IPS DF 6.9 (cell line): Measurements from ENCODE around the gene ABLIM1.

Experiments
- DNase-seq: peaks from one replicate; pipeline ENCODE4 v3.0.0-alpha.2; 2013; ENCODE audit warnings: low read depth, low spot score
- H3K27ac ChIP-seq: one replicate; pipeline ENCODE4 v1.5.1; 2013; ENCODE audit warnings: low read length, control low read depth
- H3K27me3 ChIP-seq: 2 replicates; pipeline ENCODE4 v1.6.1; 2013; ENCODE audit warnings: mild to moderate bottlenecking, low read length; ENCODE audit not compliant: control insufficient read depth, insufficient read depth
- H3K36me3 ChIP-seq: 2 replicates; pipeline ENCODE4 v1.6.1; 2013; ENCODE audit warnings: low read length; ENCODE audit not compliant: control insufficient read depth, insufficient read depth
- H3K4me1 ChIP-seq: 2 replicates; pipeline ENCODE4 v1.6.1; 2013; ENCODE audit warnings: low read length; ENCODE audit not compliant: control insufficient read depth, insufficient read depth
- H3K4me3 ChIP-seq: 2 replicates; pipeline ENCODE4 v1.5.1; 2013; ENCODE audit warnings: mild to moderate bottlenecking, low read length
- H3K9me3 ChIP-seq: 2 replicates; pipeline ENCODE4 v1.6.1; 2013; ENCODE audit warnings: low read length, inconsistent platforms; ENCODE audit not compliant: control insufficient read depth, insufficient read depth
- WGBS: extraction: QIAGEN DNeasy Blood & Tissue Kit; methylation state at CpG from one replicate; pipeline ENCODE4 v1.1.7; 2013; ENCODE audit warnings: mixed read lengths, missing lambda C conversion rate; ENCODE audit not compliant: insufficient read length, insufficient coverage; 5-methylcytosine and 5-hydroxymethylcytosine counted together

The ABLIM1 gene

DNA sequence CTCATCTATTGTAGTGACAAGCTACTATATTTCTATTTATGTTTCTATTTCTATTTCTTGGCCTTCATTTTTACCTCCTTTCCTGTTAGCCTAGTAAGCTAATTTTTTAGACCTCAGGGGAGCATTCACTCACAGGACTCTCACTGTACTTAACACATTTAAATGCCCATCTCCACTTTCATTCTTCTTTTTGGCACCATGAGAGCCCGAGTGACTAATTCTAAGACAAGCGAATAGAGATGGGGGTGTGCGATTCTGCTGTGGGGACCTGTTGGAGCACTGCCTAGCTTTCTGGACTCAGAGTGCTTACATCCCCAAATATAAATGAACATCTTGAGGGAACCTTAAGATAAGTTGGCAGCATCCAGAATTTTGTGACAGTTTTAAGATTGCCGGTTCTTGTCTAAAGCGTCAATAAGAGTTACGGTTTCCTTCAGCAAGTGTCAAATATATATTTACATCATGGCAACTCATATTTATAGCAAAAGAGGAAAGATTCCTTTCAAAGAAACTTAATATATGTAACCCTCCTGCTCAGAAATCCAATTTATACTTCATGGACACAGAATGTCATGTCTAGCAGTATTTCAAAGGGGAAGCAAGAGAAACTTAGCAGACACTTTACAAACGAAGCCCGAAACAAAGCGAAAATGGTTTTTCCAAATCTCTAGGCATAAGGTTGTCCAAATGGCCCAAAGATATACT is 199.7 kb downstream of the ABLIM1 start:
- Histone ChIP-seq H3K4me1 (no peaks in the 10 kb centered on the region), H3K4me3 (no peak overlapping the region), H3K27me3 (no peaks in the 10 kb centered on the region), H3K9me3 (no peaks in the 10 kb centered on the region), H3K36me3 (no peaks in the 10 kb centered on the region), H3K27ac (no peak overlapping the region)
- DNase-seq = no peak
- WGBS = no CpG with 5 or more reads among the region's 9 CpGs

DNA sequence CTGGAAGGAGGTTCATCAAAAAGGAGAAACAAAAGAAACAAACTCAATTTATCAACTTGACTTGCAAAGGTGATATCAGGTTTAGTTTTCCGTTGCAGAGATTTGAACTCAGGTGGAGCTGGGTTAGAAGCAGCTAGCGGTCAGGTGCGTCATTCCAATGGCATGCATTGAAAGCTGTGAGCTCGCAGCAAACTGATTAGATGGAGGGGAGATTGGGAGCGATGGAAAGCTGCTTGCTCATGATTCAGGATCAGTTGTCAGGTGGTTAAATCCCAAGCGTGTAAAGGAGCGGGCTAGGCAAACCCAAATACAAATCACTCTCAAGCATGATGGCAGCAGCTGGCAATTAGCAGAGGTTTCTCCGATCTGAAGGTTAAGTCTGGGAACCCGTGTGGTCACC is 204.5 kb downstream of the ABLIM1 start:
- H3K36me3 ChIP-seq = no peaks in the 10 kb centered on the region
- no peak overlapping the region for H3K27ac ChIP-seq
- no peaks in the 10 kb centered on the region for H3K27me3 ChIP-seq
- H3K4me1 ChIP-seq = 0 out of 2 replicates have a peak, but pooled peaks cover 1% of the 10 kb centered on the region
- WGBS = no CpG with 5 or more reads among the region's 9 CpGs
- H3K4me3 ChIP-seq = no peak overlapping the region
- no peak for DNase-seq
- no peaks in the 10 kb centered on the region for H3K9me3 ChIP-seq

DNA sequence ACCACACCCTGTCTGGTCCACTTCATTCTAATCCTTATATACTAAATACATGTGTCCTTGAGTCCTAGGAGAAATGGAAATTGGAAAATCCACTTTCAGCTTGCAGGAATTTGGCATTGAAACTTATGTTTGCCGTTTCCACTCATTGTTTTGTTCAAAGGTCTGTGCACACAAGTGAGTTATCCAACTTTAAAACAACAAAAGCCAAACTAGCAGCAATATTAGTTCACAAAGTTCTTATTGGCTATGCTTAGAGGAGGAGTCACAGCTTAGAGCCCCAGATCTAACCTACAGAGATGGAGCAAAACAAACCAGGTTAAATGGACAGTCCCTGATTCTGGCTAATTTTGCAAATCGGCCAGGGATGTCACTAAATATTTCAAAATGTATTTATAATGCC is 209.2 kb downstream of the ABLIM1 start:
- Histone ChIP-seq H3K4me1 (0 out of 2 replicates have a peak, but pooled peaks cover 1% of the 10 kb centered on the region), H3K36me3 (no peaks in the 10 kb centered on the region), H3K4me3 (no peak overlapping the region), H3K9me3 (no peaks in the 10 kb centered on the region), H3K27me3 (no peaks in the 10 kb centered on the region), H3K27ac (no peak overlapping the region)
- no CpG with 5 or more reads among the region's 2 CpGs for WGBS
- no peak for DNase-seq

DNA sequence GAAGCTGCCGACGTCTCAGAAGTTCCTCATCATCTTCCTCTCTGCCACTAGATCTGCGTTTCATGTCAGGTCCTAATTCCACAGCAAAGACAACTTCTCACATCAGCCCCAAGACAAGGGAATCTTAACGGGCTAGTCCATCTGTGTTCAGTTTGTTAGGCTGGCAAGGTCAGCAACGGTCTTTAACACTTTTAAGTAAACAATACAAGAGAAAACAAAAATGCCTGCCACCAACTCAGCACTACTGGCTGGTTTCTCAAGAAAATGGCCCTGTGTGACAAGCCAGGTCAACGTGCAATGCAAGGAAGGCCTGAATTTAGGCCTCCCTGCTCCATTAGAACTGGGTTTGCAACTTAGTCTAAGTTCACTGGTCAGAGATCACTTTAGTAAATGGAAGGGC is 212.7 kb downstream of the ABLIM1 start:
- DNase-seq = no peak
- Histone ChIP-seq H3K27me3 (no peaks in the 10 kb centered on the region), H3K36me3 (no peaks in the 10 kb centered on the region; the same call in 1 of the 2 replicates), H3K27ac (no peak overlapping the region), H3K4me3 (no peak overlapping the region), H3K4me1 (no peaks in the 10 kb centered on the region), H3K9me3 (no peaks in the 10 kb centered on the region)
- WGBS = no CpG with 5 or more reads among the region's 6 CpGs

DNA sequence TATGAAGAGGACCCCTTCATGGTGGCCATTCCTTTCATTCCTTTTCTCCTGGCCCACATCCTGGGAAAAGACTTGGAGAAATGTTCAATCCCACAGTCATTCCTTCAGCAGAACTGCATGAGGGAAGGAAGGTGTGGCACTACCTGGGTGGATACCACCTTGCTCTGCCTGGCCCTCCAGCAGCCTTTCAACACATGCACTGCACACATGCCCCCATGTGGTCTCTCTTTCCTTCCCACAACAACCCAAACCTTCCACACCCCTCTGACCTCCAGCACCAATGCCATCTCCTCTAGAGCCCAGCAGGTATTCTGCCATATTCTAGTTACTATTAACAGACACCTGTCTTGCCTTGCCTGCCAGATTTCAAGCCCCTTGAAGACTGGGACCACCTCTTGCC is 213.3 kb downstream of the ABLIM1 start:
- H3K4me3 ChIP-seq = no peak overlapping the region
- H3K4me1 ChIP-seq = no peaks in the 10 kb centered on the region
- H3K9me3 ChIP-seq = no peaks in the 10 kb centered on the region
- no peaks in the 10 kb centered on the region; the same call in 1 of the 2 replicates for H3K36me3 ChIP-seq
- H3K27ac ChIP-seq = no peak overlapping the region
- H3K27me3 ChIP-seq = no peaks in the 10 kb centered on the region
- no peak for DNase-seq

DNA sequence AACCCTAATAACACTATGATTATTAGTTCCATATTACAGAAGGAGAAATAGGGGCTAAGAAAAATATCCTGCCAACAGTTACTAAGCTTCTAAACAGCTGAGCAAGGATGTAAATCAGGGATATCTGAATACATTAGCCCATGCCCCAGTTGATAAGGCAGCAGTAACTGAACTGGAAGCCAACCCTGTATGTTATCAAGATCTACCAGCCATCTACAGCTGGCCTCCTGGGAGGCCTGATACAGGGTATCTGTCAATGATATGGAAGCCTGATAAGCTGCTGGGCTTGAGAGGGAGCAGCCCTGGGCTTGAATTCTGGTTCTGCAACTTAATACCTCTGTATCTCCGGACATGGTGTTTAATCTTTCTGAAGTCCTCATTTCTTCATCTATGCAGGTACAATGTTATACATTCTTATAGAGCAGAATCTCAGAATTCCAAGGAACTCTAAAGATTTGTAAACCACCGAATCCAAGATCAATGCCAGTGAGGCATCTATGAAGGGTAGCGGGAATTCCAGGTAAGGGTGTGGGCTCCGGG is 215.9 kb downstream of the ABLIM1 start:
- H3K4me1 ChIP-seq = no peaks in the 10 kb centered on the region
- H3K36me3 ChIP-seq = no peaks in the 10 kb centered on the region; the same call in 1 of the 2 replicates
- H3K9me3 ChIP-seq = no peaks in the 10 kb centered on the region
- DNase-seq = no peak
- no peak overlapping the region for H3K27ac ChIP-seq
- H3K4me3 ChIP-seq = no peak overlapping the region
- no peaks in the 10 kb centered on the region for H3K27me3 ChIP-seq
- WGBS = no CpG with 5 or more reads among the region's 4 CpGs

DNA sequence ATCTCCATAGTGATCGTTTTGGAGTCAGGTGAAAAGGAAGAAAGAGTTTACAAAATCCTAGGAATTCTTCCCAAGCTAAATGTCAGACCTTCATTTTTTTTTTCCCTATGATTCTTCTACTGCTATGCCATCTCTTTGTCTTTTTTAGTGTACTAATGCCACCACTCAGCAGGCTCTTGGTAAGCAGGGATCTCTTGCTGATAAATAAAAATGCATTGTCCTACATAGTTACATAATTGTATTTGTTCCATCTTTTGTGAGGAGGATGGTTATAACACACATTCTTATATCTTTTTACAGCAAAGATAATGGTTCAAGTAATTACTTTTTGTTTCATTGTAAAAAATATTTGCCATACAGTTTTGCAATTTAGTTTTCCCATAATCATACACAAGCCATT is 217.0 kb downstream of the ABLIM1 start:
- no peak for DNase-seq
- no peak overlapping the region for H3K27ac ChIP-seq
- no peaks in the 10 kb centered on the region for H3K4me1 ChIP-seq
- no peak overlapping the region for H3K4me3 ChIP-seq
- H3K36me3 ChIP-seq = no peaks in the 10 kb centered on the region; the same call in 1 of the 2 replicates
- no peaks in the 10 kb centered on the region for H3K9me3 ChIP-seq
- no peaks in the 10 kb centered on the region for H3K27me3 ChIP-seq
- WGBS = no CpG with 5 or more reads among the region's 1 CpG

DNA sequence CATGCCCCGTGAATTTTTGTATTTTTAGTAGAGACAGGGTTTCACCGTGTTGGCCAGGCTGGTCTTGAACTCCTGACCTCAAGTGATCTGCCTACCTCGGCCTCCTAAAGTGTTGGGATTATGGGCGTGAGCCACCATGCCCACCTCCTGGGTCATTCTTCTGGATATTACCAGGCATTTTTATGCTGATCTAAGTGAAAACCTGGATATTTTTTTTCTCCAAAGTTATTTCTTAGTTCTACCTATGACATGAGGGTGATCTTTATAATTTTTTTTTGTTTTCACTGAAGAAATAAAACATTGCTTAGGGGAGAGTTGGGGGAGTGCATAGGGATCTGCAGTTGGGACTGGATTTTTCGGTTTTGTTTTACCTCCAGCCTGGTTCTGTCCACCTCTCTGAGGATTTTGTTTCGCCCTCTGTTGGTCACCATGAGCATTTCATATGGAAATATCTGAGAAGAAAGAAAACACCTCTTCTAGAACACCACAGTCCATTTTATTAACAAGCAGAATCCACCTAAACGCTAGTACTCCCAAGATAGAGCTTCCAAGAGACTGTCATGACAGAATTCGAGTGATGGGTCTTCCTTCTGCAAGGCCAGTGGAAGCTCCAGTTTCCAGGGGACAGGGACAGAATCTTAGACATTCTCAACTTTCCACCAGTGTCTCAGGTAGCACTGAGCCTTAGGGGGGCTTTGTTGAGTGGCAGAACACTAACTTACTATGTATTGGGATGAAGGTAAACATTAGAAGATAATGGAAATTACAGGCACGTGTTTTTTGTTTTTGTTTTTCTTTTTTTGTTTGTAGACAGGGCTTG is 220.4 kb downstream of the ABLIM1 start:
- no CpG with 5 or more reads among the region's 9 CpGs for WGBS
- no peak for DNase-seq
- H3K9me3 ChIP-seq = no peaks in the 10 kb centered on the region
- H3K36me3 ChIP-seq = no peaks in the 10 kb centered on the region; the same call in 1 of the 2 replicates
- H3K4me3 ChIP-seq = no peak overlapping the region
- no peaks in the 10 kb centered on the region for H3K27me3 ChIP-seq
- H3K4me1 ChIP-seq = no peaks in the 10 kb centered on the region
- H3K27ac ChIP-seq = no peak overlapping the region

DNA sequence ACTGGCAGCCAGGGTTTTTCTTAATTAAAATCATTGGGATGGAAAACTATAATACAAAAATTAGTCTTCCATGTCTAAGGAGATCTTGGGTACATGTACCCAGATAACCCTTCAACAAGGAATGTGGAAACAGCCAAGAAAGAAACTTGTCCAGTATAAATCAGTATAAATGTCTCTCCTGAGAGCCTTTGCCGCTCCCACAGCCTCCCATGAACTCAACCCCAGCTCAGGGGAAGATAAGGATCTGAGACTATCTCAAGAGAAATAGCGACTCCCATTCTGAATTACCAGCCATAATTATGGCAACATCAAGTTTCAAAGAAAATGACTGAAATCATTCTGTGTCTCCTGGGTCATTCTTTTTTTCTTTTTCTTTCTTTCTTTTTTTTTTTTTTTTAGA is 221.1 kb downstream of the ABLIM1 start:
- H3K36me3 ChIP-seq = no peaks in the 10 kb centered on the region; the same call in 1 of the 2 replicates
- DNase-seq = no peak
- no CpG with 5 or more reads among the region's 2 CpGs for WGBS
- H3K27me3 ChIP-seq = no peaks in the 10 kb centered on the region
- H3K9me3 ChIP-seq = no peaks in the 10 kb centered on the region
- no peaks in the 10 kb centered on the region for H3K4me1 ChIP-seq
- no peak overlapping the region for H3K4me3 ChIP-seq
- H3K27ac ChIP-seq = no peak overlapping the region

DNA sequence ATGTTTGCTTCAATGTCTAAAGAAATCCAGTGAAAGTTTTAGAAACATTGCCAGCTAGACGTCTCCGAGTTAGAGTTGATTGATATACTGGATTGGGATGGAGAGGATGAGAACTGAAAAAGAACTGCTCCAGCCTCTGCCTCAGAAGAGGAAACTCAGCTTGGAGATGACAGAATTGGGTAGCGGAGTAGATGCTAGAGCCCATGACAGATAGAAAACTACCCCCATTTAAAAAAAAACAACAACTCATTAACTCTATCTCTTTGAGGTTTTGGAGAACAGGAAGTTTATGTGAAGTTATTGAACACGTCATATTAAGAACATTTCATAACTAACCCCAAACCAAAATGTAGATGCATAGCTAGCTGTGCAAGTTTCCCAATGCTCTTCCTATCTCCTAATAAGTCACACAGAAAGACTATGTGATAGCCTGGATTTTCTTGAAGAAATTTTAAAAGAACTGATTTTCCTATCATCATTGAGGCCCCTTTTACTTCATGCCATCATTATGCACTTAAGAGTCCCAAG is 225.4 kb downstream of the ABLIM1 start:
- H3K9me3 ChIP-seq = no peaks in the 10 kb centered on the region
- H3K36me3 ChIP-seq = no peaks in the 10 kb centered on the region
- no peak overlapping the region for H3K4me3 ChIP-seq
- no CpG with 5 or more reads among the region's 4 CpGs for WGBS
- H3K4me1 ChIP-seq = no peaks in the 10 kb centered on the region; the same call in 1 of the 2 replicates
- no peak overlapping the region for H3K27ac ChIP-seq
- no peak for DNase-seq
- no peaks in the 10 kb centered on the region for H3K27me3 ChIP-seq
